Activated effector memory CD4-positive, alpha-beta T cell treated with anti-CD3 and anti-CD28 coated beads, Interleukin-2, amount 50 U/mL, for 16 hours (primary cell): ENCODE data around the gene ZBED4.

Experiments
- DNase-seq: peaks from one replicate; pipeline ENCODE4 v3.0.0-alpha.2; 2020

Gene ZBED4

DNA sequence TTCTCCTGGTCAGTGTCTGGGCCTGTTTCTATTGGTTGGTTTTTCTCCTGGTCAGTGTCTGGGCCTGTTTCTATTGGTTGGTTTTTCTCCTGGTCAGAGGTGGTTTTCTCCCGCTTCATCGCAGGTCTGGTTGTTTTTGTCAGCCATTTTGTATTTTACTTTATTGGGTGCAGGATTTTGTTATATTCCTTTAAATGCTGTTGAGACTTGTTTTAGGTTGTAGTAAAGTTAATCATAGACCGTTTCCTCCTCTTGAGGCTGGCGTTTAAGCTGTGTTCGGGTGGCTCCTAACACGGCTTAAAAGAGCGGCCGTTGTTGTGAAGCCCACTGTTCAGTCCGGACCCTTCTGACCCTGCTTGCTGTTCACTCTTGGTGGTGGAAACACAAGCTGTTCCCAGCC lies 26.2 kb downstream of the ZBED4 start:
- DNase-seq = peak; percentile 39

DNA sequence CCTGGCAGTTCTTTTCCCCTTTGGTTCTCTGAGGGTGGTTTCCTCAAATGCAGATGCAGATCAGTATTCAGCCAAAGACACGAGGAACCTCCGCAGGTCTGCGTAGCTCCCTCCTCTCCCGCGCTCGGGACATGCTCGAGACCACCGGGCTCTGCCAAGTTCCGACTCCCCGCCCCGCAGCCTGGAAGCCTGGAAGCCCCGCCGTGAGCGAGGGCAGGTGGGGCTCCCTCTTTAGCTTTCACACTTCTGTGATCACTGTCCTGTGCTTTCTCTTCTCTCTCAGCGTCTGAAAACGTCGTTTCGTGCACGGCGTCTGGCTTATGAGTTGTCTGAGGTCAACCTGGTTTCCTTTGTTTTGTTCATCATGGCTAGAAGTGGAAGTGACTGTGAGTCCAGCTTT lies 26.6 kb downstream of the ZBED4 start:
- peak; percentile 59 for DNase-seq

DNA sequence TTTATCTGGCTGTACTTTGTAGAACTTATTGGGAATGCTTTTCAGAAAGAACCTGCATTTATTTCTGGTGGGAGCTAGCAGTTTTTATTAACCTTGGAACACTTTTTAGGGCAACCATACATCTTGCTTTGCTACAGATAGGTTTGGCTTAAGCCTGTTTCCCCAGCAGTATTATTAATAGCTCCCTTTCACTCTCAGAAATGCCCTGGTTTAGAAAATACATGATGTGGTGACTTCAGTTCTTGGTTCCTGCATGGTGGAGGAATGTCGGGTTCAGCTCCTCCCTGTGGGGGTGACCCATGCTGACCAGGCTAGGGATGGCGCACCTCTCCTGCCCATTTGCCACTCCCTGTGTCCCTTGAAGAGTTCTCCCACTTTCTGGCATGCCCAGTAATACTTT lies 28.2 kb downstream of the ZBED4 start:
- DNase-seq = peak; percentile 16

- DNase-seq = peak; percentile 45
Observed at GRCh38 chr22:49882519-49883293, 29.1 kb downstream of the ZBED4 start.

GRCh38 chr22:49883294-49883640 lies 29.6 kb downstream of the ZBED4 start:
- no peak for DNase-seq

DNA sequence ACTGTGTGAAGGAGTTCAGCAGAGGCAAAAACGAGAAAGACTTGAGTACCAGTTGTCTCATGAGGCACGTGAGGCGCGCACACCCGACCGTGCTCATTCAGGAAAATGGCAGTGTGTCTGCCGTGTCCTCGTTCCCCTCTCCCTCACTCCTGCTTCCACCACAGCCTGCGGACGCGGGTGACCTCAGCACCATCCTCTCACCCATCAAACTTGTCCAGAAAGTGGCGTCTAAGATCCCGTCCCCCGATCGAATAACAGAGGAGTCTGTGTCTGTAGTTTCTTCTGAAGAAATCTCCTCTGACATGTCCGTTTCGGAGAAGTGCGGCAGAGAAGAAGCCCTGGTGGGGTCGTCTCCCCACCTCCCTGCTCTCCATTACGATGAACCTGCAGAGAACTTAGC lies 30.4 kb downstream of the ZBED4 start:
- peak; percentile 31 for DNase-seq

DNA sequence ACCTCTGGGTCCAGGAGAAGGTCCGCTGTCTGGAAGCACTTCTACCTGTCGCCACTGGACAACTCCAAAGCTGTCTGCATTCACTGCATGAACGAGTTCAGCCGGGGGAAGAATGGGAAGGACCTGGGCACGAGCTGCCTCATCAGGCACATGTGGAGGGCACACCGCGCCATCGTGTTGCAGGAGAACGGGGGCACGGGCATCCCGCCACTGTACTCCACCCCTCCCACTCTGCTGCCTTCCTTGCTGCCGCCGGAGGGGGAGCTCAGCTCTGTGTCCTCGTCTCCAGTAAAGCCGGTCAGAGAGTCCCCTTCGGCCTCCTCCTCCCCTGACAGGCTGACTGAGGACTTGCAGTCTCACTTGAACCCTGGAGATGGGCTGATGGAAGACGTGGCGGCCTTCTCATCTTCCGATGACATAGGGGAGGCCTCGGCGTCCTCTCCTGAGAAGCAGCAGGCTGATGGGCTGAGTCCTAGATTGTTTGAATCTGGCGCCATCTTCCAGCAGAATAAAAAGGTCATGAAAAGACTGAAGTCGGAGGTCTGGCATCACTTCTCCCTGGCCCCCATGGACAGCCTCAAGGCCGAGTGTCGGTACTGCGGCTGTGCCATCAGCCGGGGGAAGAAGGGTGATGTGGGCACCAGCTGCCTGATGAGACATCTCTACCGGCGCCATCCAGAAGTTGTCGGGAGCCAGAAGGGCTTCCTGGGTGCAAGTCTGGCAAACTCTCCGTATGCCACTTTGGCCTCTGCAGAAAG lies 31.0 kb downstream of the ZBED4 start:
- DNase-seq = peak; percentile 24

DNA sequence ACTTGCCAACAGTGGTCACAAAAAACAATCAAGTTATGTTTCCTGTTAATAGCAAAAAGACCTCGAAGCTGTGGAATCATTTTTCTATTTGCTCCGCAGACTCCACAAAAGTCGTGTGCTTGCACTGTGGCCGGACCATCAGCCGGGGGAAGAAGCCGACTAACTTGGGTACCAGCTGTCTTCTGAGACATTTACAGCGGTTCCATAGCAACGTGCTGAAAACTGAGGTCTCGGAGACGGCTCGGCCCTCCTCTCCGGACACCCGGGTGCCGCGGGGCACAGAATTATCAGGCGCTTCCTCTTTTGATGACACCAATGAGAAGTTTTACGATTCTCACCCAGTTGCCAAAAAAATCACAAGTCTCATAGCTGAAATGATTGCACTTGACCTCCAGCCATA lies 31.6 kb downstream of the ZBED4 start:
- DNase-seq = no peak

- peak; percentile 46 for DNase-seq
Observed at GRCh38 chr22:49885881-49886280, 32.2 kb downstream of the ZBED4 start.

GRCh38 chr22:49886346-49887063 lies 32.9 kb downstream of the ZBED4 start:
- peak; percentile 36 for DNase-seq

DNA sequence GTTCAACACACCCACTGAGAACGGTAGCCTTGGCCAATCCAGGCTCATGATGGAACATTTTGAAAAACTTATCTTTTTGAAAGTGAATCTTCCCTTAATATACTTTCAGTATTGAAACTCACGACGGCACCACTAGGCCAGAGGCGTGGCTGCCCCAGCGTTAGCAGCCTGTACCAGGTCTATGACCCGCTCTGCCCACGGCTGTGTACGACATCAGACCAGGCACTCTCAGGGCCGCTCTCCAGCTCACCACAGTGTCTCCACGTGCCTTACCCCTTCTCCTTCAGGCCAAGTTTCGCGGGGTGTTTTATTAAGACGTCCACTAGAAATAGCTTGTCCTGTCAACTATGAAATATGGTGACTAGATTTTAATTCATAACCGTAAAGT lies 33.4 kb downstream of the ZBED4 start:
- no peak for DNase-seq

- no peak for DNase-seq
Observed at GRCh38 chr22:49887702-49888101, 34.1 kb downstream of the ZBED4 start.

DNA sequence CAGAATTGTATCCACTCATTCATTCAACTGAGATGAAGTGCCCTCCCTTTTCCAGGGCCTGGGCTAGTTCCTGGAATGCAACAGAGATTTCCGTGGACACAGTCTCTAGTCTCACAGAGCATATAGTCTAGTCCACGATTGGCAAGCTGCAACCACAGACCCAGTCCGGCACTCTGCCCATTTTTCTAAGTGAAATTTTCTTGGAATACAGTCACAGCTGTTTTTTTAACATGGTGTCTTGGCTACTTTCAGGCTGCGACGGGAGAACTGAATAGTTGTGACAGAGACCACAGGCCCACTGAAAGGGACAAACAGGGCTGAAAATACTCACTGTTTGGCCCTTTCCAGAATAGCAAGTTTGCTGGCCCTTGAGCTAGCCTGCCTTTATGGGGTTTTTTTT lies 35.4 kb downstream of the ZBED4 start:
- DNase-seq = peak; percentile 6

DNA sequence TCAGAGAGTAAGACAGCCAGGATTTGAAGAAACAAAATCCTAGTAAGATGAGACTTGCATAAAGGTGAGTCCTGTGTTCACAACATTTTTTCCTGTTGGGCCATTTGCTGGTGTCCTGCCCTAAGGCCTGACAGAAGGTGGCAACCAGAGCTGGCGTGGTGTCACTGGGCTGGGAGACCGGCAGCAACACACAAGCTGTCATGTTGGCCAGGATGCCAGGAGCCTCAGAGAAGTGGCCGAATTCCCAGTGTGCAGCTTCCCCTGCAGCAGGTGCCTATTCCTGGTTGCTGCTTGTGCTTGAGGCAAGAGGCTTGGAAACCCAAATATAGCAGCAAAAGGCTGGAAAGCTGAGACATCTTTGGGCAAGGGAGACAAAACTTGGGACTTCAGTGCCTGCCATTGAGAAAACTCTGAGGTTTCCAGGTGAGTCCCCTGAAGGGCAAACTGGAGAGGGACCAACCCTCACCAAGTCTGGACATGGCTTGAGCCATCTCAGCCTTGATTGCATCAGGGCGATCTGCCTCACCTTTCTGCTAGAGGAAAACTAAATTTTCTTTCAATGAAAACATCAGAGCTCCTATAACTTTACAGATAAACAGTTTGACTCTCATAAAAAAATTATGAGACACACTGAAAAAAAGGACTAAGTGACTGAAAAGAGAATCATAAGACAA lies 38.7 kb downstream of the ZBED4 start:
- DNase-seq = peak; percentile 25

DNA sequence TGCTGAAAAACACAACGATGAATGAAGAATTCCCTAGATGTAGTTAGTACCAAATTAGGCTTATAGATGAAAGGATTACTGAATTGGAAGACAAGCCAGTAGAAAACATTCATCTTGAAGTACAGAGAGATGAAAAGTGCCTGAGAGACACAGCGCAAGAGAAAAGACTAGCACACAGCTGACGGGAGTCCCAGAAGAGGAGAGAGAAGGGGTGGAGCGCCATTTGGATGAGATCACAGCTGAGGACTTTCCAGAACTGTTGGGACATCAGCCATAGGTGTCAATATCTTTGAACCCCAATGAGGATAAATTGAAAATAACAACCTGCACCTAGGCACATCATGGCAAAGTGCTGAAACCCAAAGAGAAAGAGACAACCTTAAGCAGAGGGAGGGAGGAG lies 39.4 kb downstream of the ZBED4 start:
- DNase-seq = no peak

GRCh38 chr22:49894322-49895054 lies 40.8 kb downstream of the ZBED4 start:
- DNase-seq = peak; percentile 16

- no peak for DNase-seq
Observed at GRCh38 chr22:49896201-49896600, 42.6 kb downstream of the ZBED4 start.

GRCh38 chr22:49897015-49897684 lies 43.5 kb downstream of the ZBED4 start:
- no peak for DNase-seq

GRCh38 chr22:49899530-49899929 lies 45.9 kb downstream of the ZBED4 start:
- no peak for DNase-seq

- peak; percentile 54 for DNase-seq
Observed at GRCh38 chr22:49900441-49901230, 47.0 kb downstream of the ZBED4 start.

- no peak for DNase-seq
Observed at GRCh38 chr22:49901457-49901856, 47.8 kb downstream of the ZBED4 start.
